Mesenteric fat pad (tissue), 1 donor: ENCODE measurements around the gene CRYGC. TPM values are rescaled to one million over a fixed set of nuclear protein-coding genes. Genes with fewer than 3 reads are reported as not detected.

Experiments used
- DNase-seq: peaks from one replicate; pipeline ENCODE4 v3.0.0-alpha.2; 2020; ENCODE audit warnings: low spot score
- long read RNA-seq: library from polyadenylated mRNA; unstranded; transcript quantifications from one replicate; pipeline ENCODE4 v2.0.0, GENCODE V29; 2020
- total RNA-seq: library from RNA; stranded (reverse); fragmentation: NEBNext Ultra II Directional; extraction: Animal tissue kit (Norgen Biotek cat#: 25700); gene quantifications from one replicate; pipeline ENCODE4 v1.2.1, GENCODE V29; 2021
- donor health status: DM: yes; HTN: yes; CAD: no.

Gene CRYGC, protein sequence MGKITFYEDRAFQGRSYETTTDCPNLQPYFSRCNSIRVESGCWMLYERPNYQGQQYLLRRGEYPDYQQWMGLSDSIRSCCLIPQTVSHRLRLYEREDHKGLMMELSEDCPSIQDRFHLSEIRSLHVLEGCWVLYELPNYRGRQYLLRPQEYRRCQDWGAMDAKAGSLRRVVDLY
- total RNA-seq: not detected
- long read RNA-seq: 0 reads

- no peak for DNase-seq
These were observed at the start of gene CRYGC for GRCh38 chr2:208129744-208130711. Gene CRYGC, minus strand, starts transcription at chr2:208129828. Its CDS starts 36 bp downstream, at chr2:208129792.

DNA sequence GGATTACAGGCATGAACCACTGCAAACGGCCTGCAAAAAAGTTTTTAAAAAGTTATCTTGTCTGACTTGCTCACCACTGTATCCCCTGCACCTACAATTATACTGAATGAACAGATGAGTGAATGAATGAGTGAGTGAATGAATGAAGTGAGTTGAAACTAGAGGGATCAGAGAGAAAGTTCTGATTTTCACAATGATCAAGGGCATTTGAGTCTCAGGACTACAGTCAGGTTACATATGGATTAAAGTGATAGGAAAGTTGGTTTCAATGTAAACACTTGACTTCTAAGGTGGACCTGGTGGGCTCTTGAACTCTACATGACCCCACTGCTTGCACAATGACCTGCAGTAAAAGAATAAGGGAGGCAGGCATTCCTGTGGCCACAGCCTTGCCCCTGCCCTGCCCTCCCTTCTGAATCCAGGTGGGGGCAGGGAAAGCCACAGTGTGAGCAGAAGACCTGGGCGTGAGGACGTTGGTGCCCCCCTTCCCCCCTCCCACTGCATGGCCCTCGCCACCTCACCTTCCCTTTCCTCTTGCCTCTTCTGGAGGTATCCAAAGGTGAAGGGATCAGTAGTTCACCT is 49.5 kb upstream of the CRYGC start:
- no peak for DNase-seq

DNA sequence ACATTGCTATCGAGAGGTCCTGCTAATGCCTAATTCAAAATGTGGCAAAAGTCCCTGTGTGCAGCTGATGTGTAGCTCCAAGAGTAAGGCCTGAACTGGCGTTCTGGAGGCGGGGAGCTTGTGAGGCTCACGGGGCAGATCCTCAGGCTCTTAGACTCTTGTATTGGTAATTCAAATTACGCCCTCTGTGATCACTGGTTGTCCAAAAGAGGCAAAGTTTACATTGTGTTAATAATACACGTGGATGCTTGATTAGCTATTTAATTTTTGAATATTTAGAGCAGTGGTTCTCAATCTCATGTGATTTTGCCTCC is 46.2 kb upstream of the CRYGC start:
- no peak for DNase-seq

DNA sequence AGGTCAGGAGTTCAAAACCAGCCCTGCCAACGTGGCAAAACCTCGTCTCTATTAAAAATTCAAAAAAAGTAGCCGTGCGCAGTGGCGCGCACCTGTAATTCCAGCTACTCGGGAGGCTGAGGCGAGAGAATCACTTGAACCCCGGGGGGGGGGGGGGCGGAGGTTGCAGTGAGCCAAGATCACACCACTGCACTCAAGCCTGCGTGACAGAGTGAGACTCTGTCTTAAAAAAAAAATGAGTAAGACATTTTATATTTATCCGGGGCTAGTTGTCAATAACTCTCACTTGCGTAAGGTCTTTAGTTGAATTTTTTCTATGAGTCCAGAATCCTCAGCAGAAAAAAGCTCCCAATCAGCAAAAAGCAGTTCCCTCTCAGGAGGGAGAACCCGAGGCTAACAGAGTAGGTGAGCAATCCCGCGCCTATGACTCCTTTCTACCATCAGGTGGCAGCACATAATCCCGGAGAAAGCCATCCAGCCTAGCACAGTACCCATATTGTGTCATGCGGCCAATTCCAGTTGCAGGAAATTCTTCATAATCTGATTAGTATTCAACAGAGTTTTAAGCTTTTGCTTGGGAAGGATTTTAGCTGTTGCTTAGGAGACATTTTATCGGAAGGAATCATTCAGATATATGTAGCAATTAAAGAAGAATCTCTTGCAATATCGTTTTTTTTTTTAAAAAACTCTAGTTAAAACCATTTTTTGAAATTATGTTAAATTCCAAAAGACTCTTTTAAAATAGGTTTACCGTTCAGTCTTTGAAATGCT is 45.6 kb upstream of the CRYGC start:
- no peak for DNase-seq

- DNase-seq: no peak
These were observed 44.5 kb upstream of the CRYGC start for GRCh38 chr2:208174144-208174543.

DNA sequence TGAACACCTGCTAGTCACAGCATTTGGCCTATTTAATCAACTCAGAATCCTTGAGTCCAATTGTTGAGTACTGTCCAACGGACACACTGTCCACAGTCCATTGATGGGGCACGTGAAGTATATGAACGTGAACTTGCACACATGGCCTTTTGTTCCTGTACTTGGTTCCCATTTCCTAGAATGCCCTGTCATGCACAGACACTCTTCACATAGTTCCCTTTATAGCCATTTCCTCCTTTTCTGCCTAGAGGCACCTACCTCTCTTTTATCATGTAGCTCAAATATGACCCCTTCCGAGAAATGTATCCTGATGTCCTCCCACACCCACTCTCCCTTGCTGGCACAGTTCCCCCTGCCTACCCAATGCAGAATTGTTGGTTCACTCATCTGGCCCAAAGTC is 42.5 kb upstream of the CRYGC start:
- DNase-seq: no peak

DNA sequence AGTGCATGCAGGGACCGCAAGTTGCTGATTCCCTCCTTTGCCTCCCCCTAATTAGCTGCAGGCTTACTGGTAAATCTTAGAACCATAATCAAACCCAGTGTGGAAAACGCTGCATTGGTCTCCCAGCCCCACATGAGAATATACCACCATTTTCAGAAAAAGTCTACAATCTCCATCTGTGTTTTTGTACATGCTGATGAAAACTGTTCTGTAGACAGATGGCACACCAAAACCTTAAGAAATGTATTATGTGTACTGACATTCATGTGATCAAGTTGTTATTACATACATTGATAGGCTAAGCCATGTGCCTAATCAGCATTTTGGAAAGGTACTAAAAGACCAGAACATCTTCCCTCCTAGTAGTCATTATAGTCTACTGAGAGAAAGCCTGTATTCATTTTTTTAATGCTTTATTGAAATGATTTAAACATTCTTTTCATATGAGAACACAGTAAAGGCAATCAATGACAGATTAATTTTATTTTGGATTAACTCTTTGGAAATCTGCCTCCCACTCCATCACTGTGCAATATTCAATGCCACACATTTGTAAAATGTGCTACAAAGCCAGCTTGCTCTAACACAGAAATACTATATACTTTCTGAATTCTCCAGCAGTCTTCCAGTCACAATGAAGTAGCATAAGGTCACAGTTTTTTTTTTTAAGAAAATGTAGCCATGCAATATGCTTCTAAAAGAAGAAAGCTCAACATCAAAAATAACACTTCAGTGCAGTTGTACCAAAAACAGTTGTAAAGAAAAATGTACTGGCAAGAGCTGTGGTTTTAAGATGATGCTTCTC is 35.5 kb upstream of the CRYGC start:
- DNase-seq: no peak

DNA sequence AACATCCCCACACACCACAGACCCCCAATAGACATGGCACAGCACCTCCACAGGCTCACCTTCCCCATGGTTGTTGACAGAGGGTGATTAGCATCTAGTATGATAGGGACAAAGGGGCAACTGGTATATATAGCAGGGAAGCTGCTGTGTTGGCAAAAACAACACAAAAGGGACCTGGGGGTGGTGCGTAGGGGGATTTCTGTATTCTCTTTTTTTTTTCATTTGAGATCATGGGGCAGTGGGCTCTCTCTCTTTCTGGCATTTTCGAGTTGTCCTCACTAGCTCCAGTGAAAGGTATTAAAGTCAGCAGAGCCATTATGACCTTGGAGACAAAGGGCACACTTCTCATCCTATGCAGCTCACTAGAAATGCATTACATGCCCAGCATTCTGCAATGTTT is 33.9 kb upstream of the CRYGC start, which contains the start of gene CRYGA:
CRYGA (minus strand) TSS at position 101 of the 400 bp plus-strand sequence; CDS start at position 68, 33 bp downstream.
- DNase-seq: no peak

DNA sequence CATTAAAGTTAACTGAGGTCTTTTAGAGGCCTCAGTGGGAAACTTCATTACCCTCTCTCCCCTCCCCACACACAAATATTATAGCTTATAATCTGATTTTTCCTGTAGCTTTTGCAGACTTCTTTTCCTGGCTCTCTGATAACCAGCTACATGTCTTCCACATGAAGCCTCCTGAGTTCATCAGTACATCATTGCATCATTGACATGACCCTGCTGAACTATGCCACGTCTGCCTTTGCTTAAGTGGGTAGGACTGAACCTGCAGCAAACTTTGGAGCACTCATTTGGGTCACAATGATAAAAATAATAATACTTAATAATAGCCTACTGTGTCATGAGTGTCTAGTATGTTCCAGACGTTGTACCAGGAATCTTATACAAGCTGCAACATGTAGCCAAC is 26.8 kb upstream of the CRYGC start:
- no peak for DNase-seq

DNA sequence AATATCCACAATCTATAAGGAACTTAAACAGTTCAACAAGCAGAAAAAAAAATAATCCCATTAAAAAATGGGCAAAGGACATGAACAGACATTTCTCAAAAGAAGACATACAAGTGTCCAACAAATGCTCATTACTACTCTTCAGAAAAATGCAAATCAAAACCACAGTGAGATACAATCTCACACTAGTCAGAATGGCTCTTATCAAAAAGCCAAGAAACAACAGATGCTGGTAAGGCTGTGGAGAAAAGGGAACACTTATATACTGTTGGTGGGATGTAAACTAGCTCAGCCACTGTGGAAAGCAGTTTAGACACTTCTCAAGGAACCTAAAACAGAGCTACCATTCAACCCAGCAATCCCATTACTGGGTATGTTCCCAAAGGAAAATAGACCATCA is 23.5 kb upstream of the CRYGC start:
- DNase-seq: no peak

- no peak for DNase-seq
These were observed 21.3 kb upstream of the CRYGC start for GRCh38 chr2:208150956-208151355.

DNA sequence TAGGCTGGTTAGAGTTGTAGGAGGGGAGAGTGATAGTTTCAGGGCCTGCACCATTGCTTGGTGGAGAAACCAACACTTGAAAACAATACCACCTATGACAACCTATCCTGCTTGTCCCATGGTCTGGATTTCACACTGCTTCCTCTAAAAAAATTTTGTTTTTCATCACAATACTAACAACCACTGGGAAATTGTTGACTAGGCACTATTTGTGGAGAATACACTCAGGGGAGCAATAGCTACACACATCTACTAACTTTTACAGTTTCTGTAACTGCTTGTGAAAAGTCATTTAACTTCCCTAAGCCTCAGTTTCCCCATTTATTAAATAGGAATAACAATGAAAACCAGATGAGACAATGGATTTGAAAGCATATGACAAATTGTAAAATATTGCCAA is 20.5 kb upstream of the CRYGC start:
- no peak for DNase-seq

DNA sequence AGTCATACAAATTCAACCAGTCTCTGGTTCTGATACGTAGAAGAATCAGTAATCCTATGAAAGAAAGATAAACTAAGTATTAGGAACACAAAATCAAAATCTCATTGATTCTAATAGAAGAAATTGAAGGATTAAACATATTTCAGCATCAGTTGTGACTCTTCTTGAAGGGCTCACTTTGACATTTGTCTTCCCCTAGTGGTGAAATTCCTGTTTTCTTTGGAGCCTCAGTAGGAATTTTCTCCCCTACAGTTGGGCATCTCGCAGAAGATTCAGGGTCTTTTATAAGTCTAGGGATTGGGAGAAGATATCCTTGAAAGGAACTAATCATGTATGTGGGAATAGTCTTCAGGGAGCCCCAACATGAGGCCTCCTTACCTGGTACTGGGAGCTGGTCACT is 19.2 kb upstream of the CRYGC start:
- DNase-seq: no peak

GRCh38 chr2:208147759-208148158 is 18.1 kb upstream of the CRYGC start:
- no peak for DNase-seq

DNA sequence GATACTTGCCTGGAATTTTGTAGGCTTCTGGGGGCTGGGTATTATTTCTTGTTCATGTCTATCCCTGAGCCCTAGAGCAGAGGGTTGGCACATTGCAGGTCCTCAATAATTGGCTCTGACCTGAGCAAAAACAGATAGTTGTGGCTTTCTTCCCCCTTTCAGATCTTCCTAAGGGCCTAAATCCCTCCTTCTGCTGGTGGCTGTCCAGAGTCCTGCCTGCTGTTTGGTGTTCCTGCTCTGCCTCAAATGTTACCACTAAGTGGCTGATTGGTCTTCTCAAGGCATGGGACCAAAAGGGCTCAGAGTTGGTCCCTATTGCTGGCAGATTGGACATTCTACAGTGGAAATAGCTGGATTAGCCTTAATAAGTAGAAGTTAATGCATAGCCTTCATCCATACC is 17.4 kb upstream of the CRYGC start:
- DNase-seq: no peak

- DNase-seq: no peak
These were observed 16.4 kb upstream of the CRYGC start, which contains the start of gene CRYGB for GRCh38 chr2:208146006-208146405. Gene CRYGB, minus strand, starts transcription at chr2:208146158. Its CDS starts 38 bp downstream, at chr2:208146120.

- no peak for DNase-seq
These were observed 13.5 kb upstream of the CRYGC start for GRCh38 chr2:208142925-208143799.

- no peak for DNase-seq
These were observed 12.8 kb upstream of the CRYGC start for GRCh38 chr2:208142240-208142924.

- no peak for DNase-seq
These were observed 9.8 kb upstream of the CRYGC start for GRCh38 chr2:208139447-208139846.
